PC-9 (cell line): ENCODE measurements around the gene LDHAL6B.

Source experiments
- CTCF ChIP-seq: fragments of 200-600 bp; sonication (generic); conservative IDR thresholded peaks from 2 replicates; pipeline ENCODE4 v1.6.1; 2017; ENCODE audit warnings: mixed run types, antibody characterized with exemption, mild to moderate bottlenecking, moderate library complexity
- EZH2 ChIP-seq: fragments of 200-600 bp; sonication (generic); IDR thresholded peaks from 2 replicates; pipeline ENCODE4 v1.8.0; 2017; ENCODE audit warnings: antibody characterized with exemption, low read depth

DNA sequence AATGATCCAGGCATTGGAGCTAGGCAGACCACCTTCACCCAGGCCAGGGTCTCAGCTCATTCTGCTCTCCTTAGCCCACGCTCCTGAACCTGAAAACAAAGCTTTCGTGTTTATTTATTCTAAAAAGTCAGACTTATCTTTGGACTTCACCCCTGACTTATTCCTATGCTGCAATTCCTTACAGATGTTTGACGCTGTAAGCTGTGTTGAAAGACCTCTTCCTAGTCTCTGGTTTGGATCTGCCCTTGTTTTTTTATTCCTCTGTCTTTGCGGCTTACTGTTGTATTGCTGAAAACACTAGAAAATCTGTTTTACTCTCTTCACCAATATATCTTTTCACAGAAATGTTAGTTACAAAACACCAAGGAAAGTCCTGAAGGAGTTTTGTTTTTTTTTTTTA lies 40.5 kb upstream of the LDHAL6B start:
- TF ChIP-seq CTCF (no peak), EZH2 (no peak)
